Chondrocyte (in vitro differentiated cells): ENCODE results near the gene ACSL4. TPM values are rescaled to one million over a fixed set of nuclear protein-coding genes. Genes with fewer than 3 reads are reported as not detected.

Source experiments
- DNase-seq: peaks from one replicate; pipeline ENCODE4 v3.0.0; 2021; ENCODE audit warnings: mixed read lengths, low spot score
- H3K27ac Mint-ChIP-seq: one replicate; pipeline ENCODE4 v1.8.0; 2021; ENCODE audit warnings: mild to moderate bottlenecking, moderate library complexity, mixed read lengths; ENCODE audit not compliant: unreplicated experiment
- H3K27me3 Mint-ChIP-seq: 2 replicates; pipeline ENCODE4 v1.8.0; 2021; ENCODE audit warnings: low read depth, mixed read lengths
- H3K36me3 Mint-ChIP-seq: 2 replicates; pipeline ENCODE4 v1.8.0; 2021; ENCODE audit warnings: low read depth, mixed read lengths
- H3K4me1 Mint-ChIP-seq: 2 replicates; pipeline ENCODE4 v1.8.0; 2021; ENCODE audit warnings: low read depth, mild to moderate bottlenecking, mixed read lengths
- H3K4me3 Mint-ChIP-seq: one replicate; pipeline ENCODE4 v1.8.0; 2021; ENCODE audit warnings: mild to moderate bottlenecking, moderate library complexity, mixed read lengths; ENCODE audit not compliant: unreplicated experiment
- H3K9me3 Mint-ChIP-seq: 2 replicates; pipeline ENCODE4 v1.8.0; 2021; ENCODE audit warnings: low read depth, mixed read lengths
- total RNA-seq: library from RNA; stranded (reverse); gene quantifications from 3 replicates; pipeline ENCODE4 v1.2.1, GENCODE V29; 2021
- TF ChIP-seq, protein P1 (sequence below): fragments of 200-600 bp; sonication (generic); IDR thresholded peaks from 2 replicates; pipeline ENCODE4 v1.5.0; 2021; ENCODE audit warnings: antibody characterized with exemption, mild to moderate bottlenecking, moderate library complexity

ACSL4 gene
- total RNA-seq, 1 donor from 2014 or later = 63.3 TPM

DNA sequence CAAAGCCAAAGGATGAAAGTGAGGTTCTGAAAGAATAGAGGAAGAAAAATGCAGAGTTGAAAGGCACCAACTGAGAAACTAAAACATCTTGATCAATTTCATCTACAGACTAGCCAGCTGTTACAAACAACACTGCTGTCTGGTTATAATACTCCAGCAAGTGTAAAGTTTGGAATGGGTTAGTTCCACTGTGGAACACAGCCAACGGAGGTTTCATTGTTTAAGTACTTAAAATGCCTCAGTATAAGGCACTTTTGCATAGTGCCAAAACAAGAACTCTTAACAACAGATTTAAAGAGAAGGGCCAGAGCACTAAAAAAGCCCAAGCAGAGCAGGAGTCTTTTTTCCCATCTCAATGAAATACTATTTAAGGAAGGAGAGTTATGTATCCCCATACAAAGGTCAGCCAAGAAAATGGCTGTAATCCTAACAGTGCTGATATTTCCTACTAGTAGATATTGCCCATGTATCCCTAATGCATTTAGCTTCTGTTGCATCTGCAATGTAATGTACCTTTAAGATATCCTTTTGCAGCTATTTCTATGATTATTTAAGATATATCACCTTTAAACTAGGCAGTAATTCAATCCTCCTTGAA lies 16.5 kb downstream of the ACSL4 start:
- Mint-ChIP-seq H3K27ac (peak overlapping the region; percentile 63), H3K36me3 (peaks cover 1% of the 10 kb centered on the region), H3K9me3 (no peaks in the 10 kb centered on the region), H3K4me1 (peaks cover 45% of the 10 kb centered on the region), H3K27me3 (no peaks in the 10 kb centered on the region), H3K4me3 (no peak overlapping the region)
- no peak for DNase-seq
- TF ChIP-seq, protein P1, sequence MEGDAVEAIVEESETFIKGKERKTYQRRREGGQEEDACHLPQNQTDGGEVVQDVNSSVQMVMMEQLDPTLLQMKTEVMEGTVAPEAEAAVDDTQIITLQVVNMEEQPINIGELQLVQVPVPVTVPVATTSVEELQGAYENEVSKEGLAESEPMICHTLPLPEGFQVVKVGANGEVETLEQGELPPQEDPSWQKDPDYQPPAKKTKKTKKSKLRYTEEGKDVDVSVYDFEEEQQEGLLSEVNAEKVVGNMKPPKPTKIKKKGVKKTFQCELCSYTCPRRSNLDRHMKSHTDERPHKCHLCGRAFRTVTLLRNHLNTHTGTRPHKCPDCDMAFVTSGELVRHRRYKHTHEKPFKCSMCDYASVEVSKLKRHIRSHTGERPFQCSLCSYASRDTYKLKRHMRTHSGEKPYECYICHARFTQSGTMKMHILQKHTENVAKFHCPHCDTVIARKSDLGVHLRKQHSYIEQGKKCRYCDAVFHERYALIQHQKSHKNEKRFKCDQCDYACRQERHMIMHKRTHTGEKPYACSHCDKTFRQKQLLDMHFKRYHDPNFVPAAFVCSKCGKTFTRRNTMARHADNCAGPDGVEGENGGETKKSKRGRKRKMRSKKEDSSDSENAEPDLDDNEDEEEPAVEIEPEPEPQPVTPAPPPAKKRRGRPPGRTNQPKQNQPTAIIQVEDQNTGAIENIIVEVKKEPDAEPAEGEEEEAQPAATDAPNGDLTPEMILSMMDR = no peak

DNA sequence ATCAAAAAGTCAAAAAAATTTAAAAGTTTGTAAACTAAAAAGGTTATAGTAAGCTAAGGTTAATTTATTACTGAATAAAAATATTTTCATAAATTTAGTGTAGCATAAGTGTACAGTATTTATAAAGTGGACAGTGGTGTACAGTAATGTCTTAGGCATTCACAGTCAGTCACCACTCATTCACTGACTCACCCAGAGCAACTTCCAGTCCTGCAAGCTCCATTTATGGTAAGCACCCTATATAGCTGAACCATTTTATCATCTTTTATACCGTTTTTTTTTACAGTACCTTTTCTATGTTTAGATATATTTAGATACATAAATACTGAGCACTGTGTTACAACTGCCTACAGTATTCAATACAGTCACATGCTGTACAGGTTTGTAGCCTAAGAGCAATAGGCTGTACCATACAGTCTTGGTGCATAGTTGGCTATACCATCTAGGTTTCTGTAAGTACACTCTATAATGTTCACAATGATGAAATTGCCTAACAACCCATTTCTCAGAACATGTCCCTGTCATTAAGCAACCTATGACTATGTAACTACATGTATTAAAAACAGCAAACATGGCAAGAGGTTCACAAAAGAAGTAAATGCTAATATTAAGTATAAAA lies 18.6 kb downstream of the ACSL4 start:
- H3K9me3 Mint-ChIP-seq = no peaks in the 10 kb centered on the region
- no peaks in the 10 kb centered on the region for H3K27me3 Mint-ChIP-seq
- H3K4me1 Mint-ChIP-seq = peaks cover 41% of the 10 kb centered on the region
- peak overlapping the region; percentile 74 for H3K27ac Mint-ChIP-seq
- TF ChIP-seq, protein P1 = no peak
- no peak overlapping the region for H3K4me3 Mint-ChIP-seq
- no peak for DNase-seq
- H3K36me3 Mint-ChIP-seq = peaks cover 1% of the 10 kb centered on the region

DNA sequence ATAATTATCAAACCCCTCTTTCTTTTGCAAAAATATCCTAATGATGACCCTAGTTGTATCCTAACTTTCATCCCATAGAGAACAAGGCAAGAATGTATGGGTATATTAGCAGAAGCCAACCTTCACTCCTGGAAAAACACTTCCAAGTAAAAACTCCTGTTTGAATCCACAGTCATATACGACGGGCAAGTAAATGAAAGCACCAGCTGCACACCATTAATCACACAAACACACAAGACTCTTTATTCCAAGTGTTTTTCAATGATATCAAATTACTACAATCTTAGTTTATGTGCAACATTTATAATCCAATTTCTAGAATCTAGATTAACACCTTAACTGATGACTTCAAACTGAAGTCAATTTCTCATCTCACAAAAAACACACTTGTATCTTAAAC lies 22.9 kb downstream of the ACSL4 start:
- Mint-ChIP-seq H3K36me3 (peaks cover 3% of the 10 kb centered on the region), H3K4me1 (peaks cover 52% of the 10 kb centered on the region), H3K27ac (peak overlapping the region; percentile 14), H3K27me3 (no peaks in the 10 kb centered on the region), H3K4me3 (no peak overlapping the region), H3K9me3 (no peaks in the 10 kb centered on the region)
- DNase-seq = no peak
- TF ChIP-seq, protein P1 = no peak

DNA sequence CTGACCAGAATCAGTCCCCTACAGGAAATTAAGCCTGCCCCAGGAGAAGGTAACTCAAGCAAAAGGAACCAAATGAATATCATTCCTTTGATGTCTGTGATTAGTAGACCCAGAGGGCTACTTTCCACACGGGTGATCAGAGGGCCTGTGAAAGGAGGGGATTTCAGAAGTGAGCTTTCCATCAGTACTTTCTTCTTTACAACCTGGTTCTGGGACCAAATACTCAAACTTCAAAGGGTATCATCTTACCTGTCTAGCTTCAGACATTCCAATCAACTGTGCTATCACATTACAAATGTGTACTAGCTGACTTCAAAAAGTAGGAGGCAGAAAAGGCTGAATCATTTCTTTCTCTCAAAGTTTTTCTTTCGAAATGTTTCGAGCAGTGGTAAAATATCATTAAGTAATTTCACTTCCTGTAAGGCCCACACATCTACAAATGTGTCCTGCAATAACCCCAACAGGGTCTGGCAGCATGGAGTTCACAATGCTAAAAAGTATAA lies 23.9 kb downstream of the ACSL4 start:
- no peaks in the 10 kb centered on the region for H3K9me3 Mint-ChIP-seq
- peaks cover 50% of the 10 kb centered on the region for H3K4me1 Mint-ChIP-seq
- no peak overlapping the region for H3K4me3 Mint-ChIP-seq
- TF ChIP-seq, protein P1 = peak; percentile 55
- H3K27ac Mint-ChIP-seq = peak overlapping the region; percentile 88
- peaks cover 3% of the 10 kb centered on the region for H3K36me3 Mint-ChIP-seq
- no peaks in the 10 kb centered on the region for H3K27me3 Mint-ChIP-seq
- no peak for DNase-seq

DNA sequence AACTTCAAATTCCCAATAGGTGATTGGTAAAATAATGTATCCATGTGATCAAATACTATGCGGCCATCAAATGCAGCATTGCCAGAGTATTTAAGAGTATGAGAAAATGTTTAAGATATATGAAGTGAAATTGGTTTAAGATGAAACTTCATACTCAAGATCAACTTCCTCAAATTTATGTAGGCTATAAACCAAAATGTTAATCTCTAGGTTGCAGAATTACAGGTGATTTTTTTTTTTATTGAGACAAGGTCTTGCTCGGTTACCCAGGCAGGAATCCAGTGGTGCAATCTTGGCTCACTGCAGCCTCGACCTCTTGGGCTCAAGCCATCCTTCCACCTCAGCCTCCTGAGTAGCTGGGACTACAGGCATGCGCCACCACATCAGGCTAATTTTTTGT lies 25.3 kb downstream of the ACSL4 start:
- TF ChIP-seq, protein P1 = no peak
- H3K4me3 Mint-ChIP-seq = no peak overlapping the region

More for the DNA sequence above, 25.3 kb downstream of the ACSL4 start:
- Mint-ChIP-seq H3K27ac (no peak overlapping the region), H3K4me1 (peaks cover 37% of the 10 kb centered on the region), H3K36me3 (peaks cover 3% of the 10 kb centered on the region), H3K27me3 (no peaks in the 10 kb centered on the region), H3K9me3 (no peaks in the 10 kb centered on the region)
- DNase-seq = no peak
